Endodermal cell (in vitro differentiated cells): ENCODE measurements around the gene MCM6. TPM values are rescaled to one million over a fixed set of nuclear protein-coding genes. Genes with fewer than 3 reads are reported as not detected.

Experiments
- DNase-seq: peaks from one replicate; pipeline ENCODE4 v3.0.0-alpha.2; 2017
- H3K27ac ChIP-seq: 2 replicates; pipeline ENCODE4 v1.5.1; 2013; ENCODE audit warnings: mild to moderate bottlenecking, low read depth, low read length, moderate library complexity
- H3K27me3 ChIP-seq: 2 replicates; pipeline ENCODE4 v1.6.1; 2013; ENCODE audit warnings: mild to moderate bottlenecking, low read length, moderate library complexity; ENCODE audit not compliant: insufficient read depth, control insufficient read depth, poor library complexity, severe bottlenecking
- H3K36me3 ChIP-seq: 2 replicates; pipeline ENCODE4 v1.7.0; 2013; ENCODE audit warnings: mild to moderate bottlenecking, low read length, moderate library complexity; ENCODE audit not compliant: control insufficient read depth, insufficient read depth
- H3K4me1 ChIP-seq: one replicate; pipeline ENCODE4 v1.7.0; 2013; ENCODE audit warnings: low read length; ENCODE audit not compliant: control insufficient read depth, insufficient read depth
- H3K4me3 ChIP-seq: 2 replicates; pipeline ENCODE4 v1.5.1; 2013; ENCODE audit warnings: mild to moderate bottlenecking, low read length, moderate library complexity
- H3K9ac ChIP-seq: 2 replicates; pipeline ENCODE4 v1.6.1; 2013; ENCODE audit warnings: mild to moderate bottlenecking, low read length, moderate library complexity; ENCODE audit not compliant: poor library complexity, severe bottlenecking; ENCODE audit errors: extremely low read depth
- H3K9me3 ChIP-seq: 2 replicates; pipeline ENCODE4 v1.6.1; 2013; ENCODE audit warnings: mild to moderate bottlenecking, low read length, moderate library complexity; ENCODE audit not compliant: control insufficient read depth
- H3K27ac Mint-ChIP-seq: 2 replicates; pipeline ENCODE4 v1.8.0; 2020; ENCODE audit warnings: mixed read lengths
- H3K27me3 Mint-ChIP-seq: 2 replicates; pipeline ENCODE4 v1.8.0; 2021; ENCODE audit warnings: mild to moderate bottlenecking, mixed read lengths; ENCODE audit not compliant: insufficient read depth
- H3K36me3 Mint-ChIP-seq: 2 replicates; pipeline ENCODE4 v1.8.0; 2020; ENCODE audit warnings: low read depth, mixed read lengths
- H3K4me1 Mint-ChIP-seq: 2 replicates; pipeline ENCODE4 v1.8.0; 2020; ENCODE audit warnings: mixed read lengths
- H3K4me3 Mint-ChIP-seq: 2 replicates; pipeline ENCODE4 v1.8.0; 2020; ENCODE audit warnings: mild to moderate bottlenecking, moderate library complexity, mixed read lengths
- H3K9me3 Mint-ChIP-seq: 2 replicates; pipeline ENCODE4 v1.8.0; 2020; ENCODE audit warnings: mild to moderate bottlenecking, mixed read lengths
- WGBS, 2 experiments: methylation state at CpG; one replicate each; pipeline versions ENCODE4 v1.1.5 to v1.1.7; 2013; ENCODE audit warnings: missing lambda C conversion rate in 2 of 2, mixed read lengths in 1 of 2; ENCODE audit not compliant: insufficient coverage in 1 of 2, insufficient read length in 1 of 2; 5-methylcytosine and 5-hydroxymethylcytosine counted together
- total RNA-seq, 2 donors: library from RNA; stranded (reverse); fragmentation: NEBNext Ultra II Directional in 1 of 2; extraction: Animal tissue kit (Norgen Biotek cat#: 25700) in 1 of 2; gene quantifications; 2 replicates in 1 of 2; 3 replicates in 1 of 2; pipeline ENCODE4 v1.2.1, GENCODE V29; 2021
- TF ChIP-seq, protein P1 (sequence below): fragments of 200-600 bp; sonication (generic); conservative IDR thresholded peaks from 2 replicates; pipeline ENCODE4 v1.5.0; 2021; ENCODE audit warnings: antibody characterized with exemption, mild to moderate bottlenecking

Gene MCM6
- total RNA-seq, 2 donors from 2014 or later: 140 to 141 TPM

DNA sequence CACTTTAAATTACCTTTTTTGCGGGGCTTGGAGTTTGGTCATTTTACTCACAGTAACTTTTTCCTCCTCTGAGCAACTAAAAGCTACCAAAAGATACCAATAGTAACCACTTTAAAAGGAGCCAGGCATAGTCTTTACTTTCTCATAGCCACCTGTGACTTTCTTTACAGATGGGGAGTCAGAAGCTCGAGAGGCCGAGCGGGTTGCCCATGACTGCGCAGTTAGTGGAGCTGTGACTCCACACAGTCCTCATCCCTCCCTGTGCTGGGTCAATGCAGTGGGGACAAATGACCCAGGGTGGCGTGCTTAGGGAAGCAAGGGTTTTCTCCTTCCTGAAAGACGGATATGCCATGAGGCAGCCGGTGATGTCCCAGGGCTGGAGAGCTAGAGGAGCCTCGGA is 51.1 kb downstream of the MCM6 start:
- Mint-ChIP-seq H3K9me3 (peaks cover 8% of the 10 kb centered on the region), H3K4me3 (no peak overlapping the region), H3K36me3 (peaks cover 9% of the 10 kb centered on the region), H3K27me3 (peaks cover 10% of the 10 kb centered on the region), H3K4me1 (no peaks in the 10 kb centered on the region), H3K27ac (no peak overlapping the region)
- Histone ChIP-seq H3K9ac (no peak overlapping the region), H3K27me3 (no peaks in the 10 kb centered on the region), H3K27ac (no peak overlapping the region), H3K9me3 (peaks cover 14% of the 10 kb centered on the region), H3K36me3 (peaks cover 6% of the 10 kb centered on the region), H3K4me3 (no peak overlapping the region), H3K4me1 (no peaks in the 10 kb centered on the region)
- TF ChIP-seq, protein P1, sequence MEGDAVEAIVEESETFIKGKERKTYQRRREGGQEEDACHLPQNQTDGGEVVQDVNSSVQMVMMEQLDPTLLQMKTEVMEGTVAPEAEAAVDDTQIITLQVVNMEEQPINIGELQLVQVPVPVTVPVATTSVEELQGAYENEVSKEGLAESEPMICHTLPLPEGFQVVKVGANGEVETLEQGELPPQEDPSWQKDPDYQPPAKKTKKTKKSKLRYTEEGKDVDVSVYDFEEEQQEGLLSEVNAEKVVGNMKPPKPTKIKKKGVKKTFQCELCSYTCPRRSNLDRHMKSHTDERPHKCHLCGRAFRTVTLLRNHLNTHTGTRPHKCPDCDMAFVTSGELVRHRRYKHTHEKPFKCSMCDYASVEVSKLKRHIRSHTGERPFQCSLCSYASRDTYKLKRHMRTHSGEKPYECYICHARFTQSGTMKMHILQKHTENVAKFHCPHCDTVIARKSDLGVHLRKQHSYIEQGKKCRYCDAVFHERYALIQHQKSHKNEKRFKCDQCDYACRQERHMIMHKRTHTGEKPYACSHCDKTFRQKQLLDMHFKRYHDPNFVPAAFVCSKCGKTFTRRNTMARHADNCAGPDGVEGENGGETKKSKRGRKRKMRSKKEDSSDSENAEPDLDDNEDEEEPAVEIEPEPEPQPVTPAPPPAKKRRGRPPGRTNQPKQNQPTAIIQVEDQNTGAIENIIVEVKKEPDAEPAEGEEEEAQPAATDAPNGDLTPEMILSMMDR: no peak
- no peak for DNase-seq
- WGBS, 2 experiments: 96 to 100% methylated on average over 6 to 9 of the region's 9 CpGs

DNA sequence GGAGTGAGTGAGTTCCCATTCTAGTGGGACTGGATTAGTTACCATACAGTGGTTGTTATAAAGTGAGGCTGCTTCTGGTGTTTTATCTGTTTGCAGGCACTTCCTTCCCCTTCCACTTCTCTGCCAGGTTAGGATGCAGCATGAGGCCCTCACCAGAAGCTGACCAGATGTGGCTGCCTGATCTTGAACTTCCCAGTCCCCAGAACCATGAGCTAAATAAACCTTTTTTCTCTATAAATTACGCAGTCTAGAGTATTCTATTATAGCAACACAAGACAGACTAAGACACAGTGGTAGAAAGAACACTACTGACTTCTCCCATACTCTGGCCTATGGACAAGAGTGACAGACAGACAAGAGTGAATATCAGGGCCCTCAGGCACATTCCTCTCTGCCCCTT is 53.4 kb downstream of the MCM6 start:
- Mint-ChIP-seq H3K36me3 (peaks cover 9% of the 10 kb centered on the region), H3K4me3 (no peak overlapping the region), H3K27me3 (peaks cover 14% of the 10 kb centered on the region), H3K27ac (no peak overlapping the region), H3K4me1 (no peaks in the 10 kb centered on the region), H3K9me3 (peaks cover 8% of the 10 kb centered on the region)
- no peak overlapping the region for H3K27ac ChIP-seq
- WGBS, 2 experiments: 94 to 100% methylated on average over 1 of the region's 1 CpG
- no peak for DNase-seq
- no peaks in the 10 kb centered on the region for H3K4me1 ChIP-seq
- peaks cover 14% of the 10 kb centered on the region for H3K9me3 ChIP-seq
- no peaks in the 10 kb centered on the region for H3K27me3 ChIP-seq
- H3K9ac ChIP-seq: no peak overlapping the region
- peaks cover 6% of the 10 kb centered on the region for H3K36me3 ChIP-seq
- no peak overlapping the region for H3K4me3 ChIP-seq
- TF ChIP-seq, protein P1: no peak

DNA sequence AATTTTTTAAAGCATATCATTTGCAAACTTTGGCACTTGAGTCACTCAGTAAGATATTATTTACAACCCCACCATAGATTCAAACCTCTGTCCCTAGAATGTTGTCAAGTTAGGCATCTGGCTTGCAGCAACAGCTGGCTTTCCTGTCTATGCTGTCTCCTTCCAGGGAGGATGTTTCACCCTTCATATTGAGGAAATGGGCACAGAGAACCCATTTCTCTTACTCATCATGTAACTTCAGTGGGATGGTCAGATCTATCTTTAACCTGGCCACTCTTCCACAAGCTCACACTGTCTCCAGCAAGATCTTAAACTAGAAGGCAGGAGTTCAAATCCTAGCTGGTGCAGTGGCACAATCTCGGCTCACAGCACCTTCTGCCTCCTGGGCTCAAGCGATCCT is 55.1 kb downstream of the MCM6 start:
- no peak overlapping the region for H3K27ac Mint-ChIP-seq
- 67 to 95% methylated on average over 2 of the region's 2 CpGs for WGBS, 2 experiments
- H3K4me3 ChIP-seq: no peak overlapping the region

More for the DNA sequence above, 55.1 kb downstream of the MCM6 start:
- no peak for DNase-seq
- Mint-ChIP-seq H3K4me3 (no peak overlapping the region), H3K4me1 (no peaks in the 10 kb centered on the region), H3K36me3 (peaks cover 9% of the 10 kb centered on the region), H3K27me3 (peaks cover 19% of the 10 kb centered on the region), H3K9me3 (peaks cover 8% of the 10 kb centered on the region)
- peaks cover 6% of the 10 kb centered on the region for H3K36me3 ChIP-seq
- no peaks in the 10 kb centered on the region for H3K4me1 ChIP-seq
- H3K9me3 ChIP-seq: peaks cover 14% of the 10 kb centered on the region
- TF ChIP-seq, protein P1: no peak
- no peaks in the 10 kb centered on the region for H3K27me3 ChIP-seq
- no peak overlapping the region for H3K9ac ChIP-seq
- H3K27ac ChIP-seq: no peak overlapping the region
